Cardiac septum (tissue), 1 donor: ENCODE measurements around the gene WDR62. TPM values are rescaled to one million over a fixed set of nuclear protein-coding genes. Genes with fewer than 3 reads are reported as not detected.
"Not testable (repeated sequence)": the region's sequence is repeated elsewhere in the genome, so short reads cannot be mapped to it uniquely, and the experiment has no call there.

Experiments used
- DNase-seq: peaks from one replicate; pipeline ENCODE4 v3.0.0-alpha.2; 2020; ENCODE audit warnings: low spot score
- intact Hi-C: fragments of 100-400 bp; cut with DNase I; formaldehyde crosslinking; loops from one replicate; pipeline ENCODE4 v1.14.0; 2022
- total RNA-seq: library from RNA; stranded (reverse); fragmentation: NEBNext Ultra II Directional; extraction: Animal tissue kit (Norgen Biotek cat#: 25700); gene quantifications from one replicate; pipeline ENCODE4 v1.2.1, GENCODE V29; 2021
- donor health status: DM: no; HTN: no; CAD: no.

Gene WDR62
- total RNA-seq, 1 donor from 2014 or later = 6.1 TPM

GRCh38 chr19:36128392-36128736, 73.7 kb downstream of the WDR62 start:
- intact Hi-C loops = loop anchor here (1.0 kb wide), 1 partner anchor 24 kb away; the partner anchor contains the start of gene COX7A1
- DNase-seq = no peak

GRCh38 chr19:36131221-36131620, 76.5 kb downstream of the WDR62 start:
- intact Hi-C loops = loop anchor here (10.0 kb wide), 1 partner anchor 644 kb away; the partner anchor contains the start of gene ZNF850
- DNase-seq = not testable (repeated sequence)

- intact Hi-C loops = loop anchor here (10.0 kb wide), 1 partner anchor 640 kb away; the partner anchor contains the start of gene ZNF850
- DNase-seq = not testable (repeated sequence)
Observed at GRCh38 chr19:36134867-36135266, 80.2 kb downstream of the WDR62 start.

- intact Hi-C loops = loop anchor here (10.0 kb wide), 1 partner anchor 638 kb away; the partner anchor contains the start of gene ZNF850
- DNase-seq = peak; percentile 81
Observed at GRCh38 chr19:36136964-36137686, 82.4 kb downstream of the WDR62 start.

- intact Hi-C loops = loop anchor here (10.0 kb wide), 1 partner anchor 636 kb away; the partner anchor contains the start of gene ZNF850
- no peak for DNase-seq
Observed at GRCh38 chr19:36139120-36139472, 84.4 kb downstream of the WDR62 start.

- intact Hi-C loops = loop anchor here (10.0 kb wide), 1 partner anchor 635 kb away; the partner anchor contains the start of gene ZNF850
- DNase-seq = peak; percentile 99
Observed at GRCh38 chr19:36139473-36140303, 85.0 kb downstream of the WDR62 start, which contains the start of gene CAPNS1. Gene CAPNS1, plus strand, starts transcription at chr19:36140066. Its CDS starts 946 bp downstream, at chr19:36141012.

GRCh38 chr19:36140304-36141038, 85.8 kb downstream of the WDR62 start:
- peak; percentile 79 for DNase-seq
- intact Hi-C loops = no loop called here

GRCh38 chr19:36141039-36141927, 86.6 kb downstream of the WDR62 start:
- intact Hi-C loops = no loop called here
- peak; percentile 95 for DNase-seq

GRCh38 chr19:36142046-36142445, 87.3 kb downstream of the WDR62 start:
- no peak for DNase-seq
- intact Hi-C loops = loop anchor here (1.0 kb wide), 1 partner anchor 9 kb away; no protein-coding TSS in a partner anchor

GRCh38 chr19:36142496-36142895, 87.8 kb downstream of the WDR62 start:
- DNase-seq = no peak
- intact Hi-C loops = loop anchor here (1.0 kb wide), 1 partner anchor 9 kb away; no protein-coding TSS in a partner anchor

- intact Hi-C loops = no loop called here
Observed at GRCh38 chr19:36144624-36145023, 89.9 kb downstream of the WDR62 start.

GRCh38 chr19:36149673-36150406, 95.1 kb downstream of the WDR62 start:
- no peak for DNase-seq
- intact Hi-C loops = no loop called here

More at GRCh38 chr19:36144624-36145023, 89.9 kb downstream of the WDR62 start:
- no peak for DNase-seq

- DNase-seq = no peak
- intact Hi-C loops = no loop called here
Observed at GRCh38 chr19:36150586-36150985, 95.9 kb downstream of the WDR62 start.

GRCh38 chr19:36151144-36152018, 96.7 kb downstream of the WDR62 start:
- DNase-seq = peak; percentile 82
- intact Hi-C loops = loop anchor here (1.0 kb wide), 2 partner anchors 9 to 23 kb away; no protein-coding TSS in a partner anchor

- no peak for DNase-seq
- intact Hi-C loops = loop anchor here (1.0 kb wide), 1 partner anchor 24 kb away; no protein-coding TSS in a partner anchor
Observed at GRCh38 chr19:36152019-36152351, 97.3 kb downstream of the WDR62 start.

GRCh38 chr19:36152352-36153091, 97.8 kb downstream of the WDR62 start, which contains the start of gene COX7A1:
Gene COX7A1, minus strand, starts transcription at chr19:36152447. Its CDS starts 40 bp downstream, at chr19:36152407.
- intact Hi-C loops = loop anchor here (1.0 kb wide), 1 partner anchor 24 kb away; no protein-coding TSS in a partner anchor
- peak; percentile 86 for DNase-seq
